ENCODE results near the gene LRRC53. TPM values are rescaled to one million over a fixed set of nuclear protein-coding genes. Genes with fewer than 3 reads are reported as not detected.

LRRC53 gene
- total and polyA plus RNA-seq, 2 experiments from 2014 or later, result 0.09 to 0.16 TPM

DNA sequence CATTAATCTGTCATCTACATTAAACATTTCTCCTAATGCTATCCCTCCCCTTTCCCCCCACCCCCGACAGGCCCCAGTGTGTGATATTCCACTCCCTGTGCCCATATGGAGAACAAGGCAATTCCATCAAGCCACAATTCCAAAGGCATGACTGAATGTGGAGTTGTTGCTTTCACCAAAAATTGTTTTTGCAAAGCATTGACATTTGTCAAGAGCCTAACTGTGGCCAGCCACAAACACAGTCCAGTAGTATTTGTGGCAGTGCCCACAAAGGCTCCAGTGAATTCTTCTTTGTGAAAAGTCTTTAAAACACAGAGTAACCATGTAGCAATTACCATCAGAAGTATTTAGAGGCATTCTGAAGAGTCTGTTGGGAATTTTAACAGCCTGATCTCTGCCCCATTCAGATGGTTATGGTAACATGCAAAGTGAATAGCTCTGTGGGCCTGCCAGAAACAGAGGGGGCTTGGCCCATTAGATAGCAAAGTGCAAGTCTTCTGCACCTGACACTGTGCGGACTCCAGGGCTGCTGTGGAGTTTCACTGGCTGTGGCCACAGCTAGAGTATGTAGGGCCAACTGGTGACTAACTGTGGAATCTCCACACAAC, 11.6 kb upstream of the LRRC53 start:
- Histone ChIP-seq H3K9me3 (ENCODE audit: low read depth) (no peaks in the 10 kb centered on the region), H3K27me3 (no peaks in the 10 kb centered on the region), H3K27ac (no peak overlapping the region), H3K4me1 (ENCODE audit: low read depth) (no peaks in the 10 kb centered on the region), H3K4me3 (no peak overlapping the region), H3K36me3 (no peaks in the 10 kb centered on the region)
- TF ChIP-seq, protein P1, sequence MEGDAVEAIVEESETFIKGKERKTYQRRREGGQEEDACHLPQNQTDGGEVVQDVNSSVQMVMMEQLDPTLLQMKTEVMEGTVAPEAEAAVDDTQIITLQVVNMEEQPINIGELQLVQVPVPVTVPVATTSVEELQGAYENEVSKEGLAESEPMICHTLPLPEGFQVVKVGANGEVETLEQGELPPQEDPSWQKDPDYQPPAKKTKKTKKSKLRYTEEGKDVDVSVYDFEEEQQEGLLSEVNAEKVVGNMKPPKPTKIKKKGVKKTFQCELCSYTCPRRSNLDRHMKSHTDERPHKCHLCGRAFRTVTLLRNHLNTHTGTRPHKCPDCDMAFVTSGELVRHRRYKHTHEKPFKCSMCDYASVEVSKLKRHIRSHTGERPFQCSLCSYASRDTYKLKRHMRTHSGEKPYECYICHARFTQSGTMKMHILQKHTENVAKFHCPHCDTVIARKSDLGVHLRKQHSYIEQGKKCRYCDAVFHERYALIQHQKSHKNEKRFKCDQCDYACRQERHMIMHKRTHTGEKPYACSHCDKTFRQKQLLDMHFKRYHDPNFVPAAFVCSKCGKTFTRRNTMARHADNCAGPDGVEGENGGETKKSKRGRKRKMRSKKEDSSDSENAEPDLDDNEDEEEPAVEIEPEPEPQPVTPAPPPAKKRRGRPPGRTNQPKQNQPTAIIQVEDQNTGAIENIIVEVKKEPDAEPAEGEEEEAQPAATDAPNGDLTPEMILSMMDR (IDR thresholded peaks at IDR 0.05; ENCODE audit: low read depth, low read length), result no peak
- DNase-seq (ENCODE audit: low read depth in 1 of 2, low spot score in 1 of 2), result no peak

DNA sequence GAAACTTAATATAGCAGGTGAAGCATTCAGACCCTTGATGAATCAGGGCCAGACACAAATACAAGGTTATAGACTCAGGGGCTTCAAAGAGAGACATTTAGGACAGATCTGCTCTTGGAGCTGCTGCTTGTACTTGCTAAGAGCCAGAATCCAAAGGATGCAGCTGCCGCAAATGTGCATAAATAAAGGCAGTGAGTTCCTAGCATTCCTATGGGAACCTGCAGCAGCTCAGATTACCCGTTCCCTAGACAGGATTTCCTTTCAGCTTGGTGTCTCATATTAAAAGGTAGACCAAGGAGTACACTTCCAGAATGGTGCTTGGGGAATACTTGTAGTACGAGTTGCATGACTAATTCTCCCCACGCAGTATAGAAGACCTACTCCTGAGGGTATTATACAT, 9.7 kb upstream of the LRRC53 start:
- Histone ChIP-seq H3K36me3 (no peaks in the 10 kb centered on the region), H3K27ac (no peak overlapping the region), H3K9me3 (ENCODE audit: low read depth) (no peaks in the 10 kb centered on the region), H3K4me1 (ENCODE audit: low read depth) (no peaks in the 10 kb centered on the region), H3K27me3 (no peaks in the 10 kb centered on the region), H3K4me3 (no peak overlapping the region)
- TF ChIP-seq, protein P1 (IDR thresholded peaks at IDR 0.05; ENCODE audit: low read depth, low read length), result no peak
- DNase-seq (ENCODE audit: low read depth in 1 of 2, low spot score in 1 of 2), result peak in 1 of 2 donors; percentile 19

DNA sequence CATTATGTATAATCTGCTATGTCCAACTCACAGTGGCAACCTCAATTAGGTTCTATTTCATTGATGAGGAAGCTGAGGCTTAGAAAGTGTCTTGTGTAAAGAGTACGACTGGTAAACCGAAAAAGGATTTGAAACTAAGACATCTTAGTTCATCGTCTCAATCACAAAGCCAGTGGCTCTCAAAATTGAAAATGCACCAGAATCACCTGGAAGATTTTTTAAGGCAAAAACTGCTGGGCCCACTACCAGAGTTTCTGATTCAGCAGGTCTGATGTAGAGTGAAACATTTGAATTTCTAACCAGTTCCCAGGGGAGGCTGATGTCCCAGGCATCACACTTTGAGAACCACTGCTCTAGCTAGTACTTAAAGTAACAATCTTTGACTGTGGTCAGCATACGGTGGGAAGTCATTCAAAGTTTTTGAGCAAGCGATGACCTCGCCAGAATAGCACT, 5.2 kb upstream of the LRRC53 start:
- no peak overlapping the region for H3K27ac ChIP-seq
- TF ChIP-seq, protein P1 (IDR thresholded peaks at IDR 0.05; ENCODE audit: low read depth, low read length), result no peak
- no peak overlapping the region for H3K4me3 ChIP-seq
- no peaks in the 10 kb centered on the region for H3K27me3 ChIP-seq
- H3K4me1 ChIP-seq (ENCODE audit: low read depth), result no peaks in the 10 kb centered on the region
- H3K36me3 ChIP-seq, result no peaks in the 10 kb centered on the region
- no peaks in the 10 kb centered on the region for H3K9me3 ChIP-seq (ENCODE audit: low read depth)
- DNase-seq (ENCODE audit: low read depth in 1 of 2, low spot score in 1 of 2), result no peak

DNA sequence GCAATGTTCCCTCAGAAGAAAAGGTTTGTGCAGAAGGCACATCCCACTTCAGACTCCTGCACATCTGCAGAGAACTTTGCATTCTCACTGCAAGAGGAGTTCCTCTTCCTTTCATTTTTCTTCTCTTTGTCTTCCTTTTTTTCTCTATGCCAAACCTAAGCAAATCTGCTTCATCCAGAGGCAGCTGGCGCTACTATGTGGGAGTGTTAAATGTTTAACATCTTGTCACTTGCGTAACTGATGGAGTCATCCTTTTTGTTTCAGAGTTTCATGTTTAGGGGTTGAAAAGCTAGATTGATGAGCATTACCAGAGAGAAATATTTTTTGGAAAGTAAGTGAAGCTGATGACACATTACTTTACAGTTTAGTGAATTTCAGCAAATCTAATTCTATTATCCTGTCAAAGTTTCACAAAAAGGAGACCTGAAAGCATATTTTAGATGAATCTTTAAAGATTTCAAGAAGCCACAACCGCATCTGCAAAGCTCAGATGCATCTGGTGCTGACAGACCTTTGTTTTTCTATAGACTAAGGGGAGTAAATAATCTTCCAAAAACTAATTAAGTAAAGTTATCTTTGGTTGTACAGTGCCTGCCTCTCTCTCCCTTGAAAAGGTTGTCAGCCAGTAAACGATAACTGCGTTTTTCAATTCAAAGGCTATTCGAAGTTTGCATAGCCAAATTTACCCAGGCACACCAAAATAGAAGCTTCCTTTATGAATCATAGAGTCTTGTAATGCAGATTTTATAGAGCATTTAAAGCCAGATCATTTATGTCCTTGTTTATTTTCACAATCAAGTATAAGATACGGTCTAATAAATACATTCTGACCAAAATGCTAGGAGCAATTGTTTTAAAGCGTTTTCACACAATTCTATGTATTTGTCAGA, 1.2 kb upstream of the LRRC53 start:
- TF ChIP-seq, protein P1 (IDR thresholded peaks at IDR 0.05; ENCODE audit: low read depth, low read length), result no peak
- no peaks in the 10 kb centered on the region for H3K9me3 ChIP-seq (ENCODE audit: low read depth)
- no peaks in the 10 kb centered on the region for H3K4me1 ChIP-seq (ENCODE audit: low read depth)
- no peak overlapping the region for H3K4me3 ChIP-seq
- DNase-seq (ENCODE audit: low read depth in 1 of 2, low spot score in 1 of 2), result no peak
- H3K27me3 ChIP-seq, result no peaks in the 10 kb centered on the region
- H3K27ac ChIP-seq, result no peak overlapping the region
- no peaks in the 10 kb centered on the region for H3K36me3 ChIP-seq

DNA sequence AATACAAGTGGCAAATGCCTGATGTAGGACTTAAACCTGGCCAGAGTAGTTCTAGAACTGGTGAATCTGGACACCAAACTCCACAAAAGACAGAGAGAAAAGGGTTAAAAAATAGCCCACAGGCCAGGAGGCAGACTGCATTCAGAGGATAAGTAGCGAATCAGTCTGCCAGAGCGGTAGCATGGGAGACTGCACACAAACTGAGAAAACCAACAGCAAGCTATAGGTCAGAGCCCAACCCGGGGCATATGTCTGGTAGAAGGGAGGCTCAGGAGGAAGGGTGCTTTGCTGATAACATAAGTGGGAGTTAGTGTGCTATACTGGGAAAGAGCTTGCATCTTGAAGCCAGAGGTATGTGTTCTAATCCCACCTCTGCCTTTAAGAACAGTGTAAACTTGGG, 4.0 kb downstream of the LRRC53 start:
- DNase-seq (ENCODE audit: low read depth in 1 of 2, low spot score in 1 of 2), result peak in 1 of 2 donors; percentile 7
- H3K4me3 ChIP-seq, result no peak overlapping the region
- H3K4me1 ChIP-seq (ENCODE audit: low read depth), result no peaks in the 10 kb centered on the region
- no peaks in the 10 kb centered on the region for H3K36me3 ChIP-seq
- H3K27ac ChIP-seq, result no peak overlapping the region
- H3K9me3 ChIP-seq (ENCODE audit: low read depth), result no peaks in the 10 kb centered on the region
- H3K27me3 ChIP-seq, result no peaks in the 10 kb centered on the region
- TF ChIP-seq, protein P1 (IDR thresholded peaks at IDR 0.05; ENCODE audit: low read depth, low read length), result no peak

All from cardiac muscle cell (in vitro differentiated cells and primary cell).